Aorta (tissue), 5 donors: ENCODE measurements around the gene COL6A5. TPM values are rescaled to one million over a fixed set of nuclear protein-coding genes. Genes with fewer than 3 reads are reported as not detected.

Source experiments
- ATAC-seq: fragments of 200-7000 bp; cut with Tn5 transposase; one replicate; pipeline ENCODE4 v1.9.1; 2022; ENCODE audit warnings: moderate library complexity; ENCODE audit not compliant: low FRiP score
- DNase-seq, 2 donors: peaks; one replicate each; pipeline ENCODE4 v3.0.0-alpha.2; 2020
- H3K27ac ChIP-seq, 2 donors: one replicate each; pipeline ENCODE4 v1.5.1; 2013; ENCODE audit warnings: low read length in 2 of 2, mild to moderate bottlenecking in 2 of 2, moderate library complexity in 2 of 2, control low read depth in 1 of 2, inconsistent platforms in 1 of 2, low read depth in 1 of 2
- H3K27me3 ChIP-seq, 2 donors: one replicate each; pipeline ENCODE4 v1.6.1; 2013; ENCODE audit warnings: control low read depth in 1 of 2, low read length in 1 of 2, mild to moderate bottlenecking in 1 of 2, moderate library complexity in 1 of 2; ENCODE audit not compliant: insufficient read depth in 2 of 2, control insufficient read depth in 1 of 2
- H3K36me3 ChIP-seq, 2 donors: one replicate each; pipeline ENCODE4 v1.6.1; 2013; ENCODE audit warnings: control low read depth in 1 of 2, low read length in 1 of 2, mild to moderate bottlenecking in 1 of 2; ENCODE audit not compliant: insufficient read depth in 2 of 2, control insufficient read depth in 1 of 2
- H3K4me1 ChIP-seq, 2 donors: one replicate each; pipeline ENCODE4 v1.6.1; 2013; ENCODE audit warnings: low read length in 2 of 2, control low read depth in 1 of 2, mild to moderate bottlenecking in 1 of 2, moderate library complexity in 1 of 2; ENCODE audit not compliant: insufficient read depth in 2 of 2, control insufficient read depth in 1 of 2
- H3K4me3 ChIP-seq, 2 donors: one replicate each; pipeline ENCODE4 v1.5.1; 2013; ENCODE audit warnings: low read length in 2 of 2, control low read depth in 1 of 2, mild to moderate bottlenecking in 1 of 2
- H3K9me3 ChIP-seq: one replicate; pipeline ENCODE4 v1.6.1; 2013; ENCODE audit warnings: mild to moderate bottlenecking, low read length; ENCODE audit not compliant: control insufficient read depth
- WGBS, 2 donors: extraction: QIAGEN DNeasy Blood & Tissue Kit; methylation state at CpG; one replicate each; pipeline ENCODE4 v1.1.7; 2013; 5-methylcytosine and 5-hydroxymethylcytosine counted together
- intact Hi-C, 2 donors: fragments of 100-400 bp; cut with DNase I; formaldehyde crosslinking; loops; one replicate each; pipeline versions ENCODE4 v1.14.2 to v1.15.0; 2022
- polyA plus RNA-seq, 2 donors: library from polyadenylated mRNA; stranded (reverse); fragments of 200-250 nt; gene quantifications; one replicate each; pipeline ENCODE4 v1.2.3, GENCODE V29; 2013
- total RNA-seq, 2 donors: library from RNA; stranded (reverse); fragmentation: NEBNext Ultra II Directional; extraction: Animal tissue kit (Norgen Biotek cat#: 25700); gene quantifications; one replicate each; pipeline ENCODE4 v1.2.1, GENCODE V29; 2021
- donor health status: healthy with polysubstance abuse.
- donor health status: Bipolar disorder and iron deficiency.
- donor health status: DM: no; HTN: no; CAD: no.
- donor health status: DM: no; HTN: no; CAD: no.
- donor health status: DM: yes; HTN: yes; CAD: no.

Gene COL6A5
- total and polyA plus RNA-seq, 4 donors, result not detected

DNA sequence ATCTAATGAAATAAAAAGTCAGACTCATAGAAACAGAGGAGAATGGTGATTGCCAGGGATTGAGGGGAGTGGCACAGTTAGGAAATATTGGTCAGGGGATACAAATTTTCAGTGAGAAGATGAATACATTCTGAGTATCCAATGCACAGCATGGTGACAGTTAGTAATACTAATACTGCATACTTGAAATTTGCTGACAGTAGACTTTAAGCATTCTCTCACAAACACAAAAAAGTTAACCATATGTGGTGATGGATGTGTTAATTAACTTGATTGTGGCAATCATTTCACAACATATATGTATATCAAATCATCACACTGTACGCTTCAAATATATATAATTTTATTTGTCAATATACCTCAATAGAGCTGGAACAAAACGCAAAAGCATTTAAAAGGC, 162.3 kb downstream of the COL6A5 start:
- H3K27ac ChIP-seq, result no peak overlapping the region
- intact Hi-C loops, result no loop called here
- no peaks in the 10 kb centered on the region for H3K4me1 ChIP-seq
- DNase-seq (no peak), ATAC-seq (no peak)
- 94% methylated on average over 2 of the region's 2 CpGs for WGBS, 2 donors
- no peaks in the 10 kb centered on the region for H3K27me3 ChIP-seq
- no peaks in the 10 kb centered on the region for H3K36me3 ChIP-seq
- no peak overlapping the region for H3K4me3 ChIP-seq
- H3K9me3 ChIP-seq, result no peaks in the 10 kb centered on the region

DNA sequence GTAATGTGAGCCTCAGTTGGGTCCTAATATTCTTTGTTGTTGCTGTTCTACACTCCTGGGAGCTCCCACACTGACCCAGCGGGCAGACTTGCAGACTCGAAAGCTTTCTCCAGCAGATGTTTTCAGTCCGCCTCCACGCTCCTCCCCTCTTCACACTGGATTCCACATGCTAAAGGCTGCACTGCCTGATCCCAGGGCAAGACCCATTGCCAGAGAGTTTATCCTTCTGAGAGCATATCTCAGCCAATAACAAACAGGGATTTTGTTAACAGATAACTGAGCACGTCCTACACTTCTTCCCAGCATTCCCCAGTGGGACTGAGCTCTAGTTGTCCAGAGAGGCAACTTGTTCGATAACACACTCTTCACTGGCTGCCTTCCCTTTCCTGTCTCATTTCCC, 163.5 kb downstream of the COL6A5 start:
- Histone ChIP-seq H3K4me1 (no peaks in the 10 kb centered on the region), H3K27ac (no peak overlapping the region), H3K36me3 (no peaks in the 10 kb centered on the region), H3K4me3 (no peak overlapping the region), H3K27me3 (no peaks in the 10 kb centered on the region), H3K9me3 (no peaks in the 10 kb centered on the region)
- 18 to 29% methylated on average over 6 of the region's 6 CpGs for WGBS, 2 donors
- no peak for DNase-seq
- intact Hi-C loops, result no loop called here
- ATAC-seq, result peak; percentile 57

DNA sequence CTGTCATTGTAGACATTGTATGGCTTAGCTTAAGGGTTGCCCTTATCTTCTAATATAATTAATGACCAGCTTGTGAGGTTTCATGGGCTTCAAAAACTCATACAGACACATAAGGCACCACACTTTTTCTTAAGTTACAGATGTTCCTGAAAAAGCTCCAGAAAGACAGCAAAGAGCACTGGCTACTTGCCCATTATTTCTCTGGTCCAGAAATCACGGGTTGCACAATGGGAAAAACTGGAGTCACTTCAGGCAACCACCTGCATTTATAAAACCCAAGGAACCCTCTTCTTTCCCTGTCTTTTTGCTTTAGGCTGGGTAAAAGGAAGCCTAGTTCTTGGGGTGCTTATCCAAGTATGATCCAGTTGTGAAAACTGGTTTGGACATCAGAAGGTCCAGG, 169.2 kb downstream of the COL6A5 start:
- intact Hi-C loops, result no loop called here
- H3K4me1 ChIP-seq, result no peaks in the 10 kb centered on the region
- H3K4me3 ChIP-seq, result no peak overlapping the region
- no peaks in the 10 kb centered on the region for H3K36me3 ChIP-seq
- no peak overlapping the region for H3K27ac ChIP-seq
- DNase-seq (no peak), ATAC-seq (no peak)
- WGBS, 2 donors, result 41 to 43% methylated on average over 1 of the region's 1 CpG
- peaks cover 1% of the 10 kb centered on the region for H3K9me3 ChIP-seq
- no peaks in the 10 kb centered on the region for H3K27me3 ChIP-seq

DNA sequence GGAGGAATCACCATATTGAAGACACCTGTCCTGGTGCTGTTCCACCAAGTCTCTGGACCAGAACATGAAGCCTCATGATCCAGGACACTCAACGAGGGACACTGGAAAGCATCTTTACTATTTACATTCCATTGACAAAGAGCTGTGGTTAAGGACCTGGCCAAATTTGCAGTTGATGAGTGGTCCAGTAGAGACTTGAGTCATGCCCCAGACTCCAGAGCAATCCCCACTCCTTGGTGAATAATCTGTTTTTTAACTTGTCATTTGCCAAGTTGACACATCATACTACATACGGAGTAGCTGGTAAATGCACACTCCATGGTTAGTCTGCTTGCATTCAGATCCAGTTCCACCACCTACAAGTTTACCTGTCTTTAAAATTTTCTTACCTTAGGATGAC, 170.3 kb downstream of the COL6A5 start:
- Histone ChIP-seq H3K36me3 (no peaks in the 10 kb centered on the region), H3K4me1 (no peaks in the 10 kb centered on the region), H3K4me3 (no peak overlapping the region), H3K27ac (no peak overlapping the region), H3K9me3 (peaks cover 1% of the 10 kb centered on the region), H3K27me3 (no peaks in the 10 kb centered on the region)
- 84 to 87% methylated on average over 2 of the region's 2 CpGs for WGBS, 2 donors
- DNase-seq, result no peak
- no peak for ATAC-seq
- intact Hi-C loops, result no loop called here

GRCh38 chr3:130516645-130517512, 171.4 kb downstream of the COL6A5 start, which contains the start of gene COL6A6:
Gene COL6A6 (plus strand): TSS chr3:130517177. CDS start chr3:130560365, 43,188 bp downstream.
- no peak within 1 kb of the TSS for H3K27ac ChIP-seq
- H3K9me3 ChIP-seq, result peaks cover 1% of the 10 kb centered on the region
- intact Hi-C loops, result no loop called here
- H3K4me3 ChIP-seq, result peak within 1 kb of the TSS in 1 of 2 donors; percentile 11
- ATAC-seq (peak; percentile 35), DNase-seq (no peak)
- WGBS, 2 donors, result 0 to 2% methylated on average over 57 to 58 of the region's 58 CpGs
- H3K27me3 ChIP-seq, result no peaks in the 10 kb centered on the region
- H3K36me3 ChIP-seq, result no peaks in the 10 kb centered on the region
- H3K4me1 ChIP-seq, result no peaks in the 10 kb centered on the region

- Histone ChIP-seq H3K27me3 (no peaks in the 10 kb centered on the region), H3K4me1 (no peaks in the 10 kb centered on the region), H3K27ac (no peak overlapping the region), H3K4me3 (no peak overlapping the region), H3K9me3 (peaks cover 1% of the 10 kb centered on the region), H3K36me3 (no peaks in the 10 kb centered on the region)
- DNase-seq (no peak), ATAC-seq (peak; percentile 39)
- intact Hi-C loops, result no loop called here
- WGBS, 2 donors, result 10 to 11% methylated on average over 11 of the region's 11 CpGs
Measured at GRCh38 chr3:130517602-130518001, 172.1 kb downstream of the COL6A5 start.

GRCh38 chr3:130519754-130520153, 174.3 kb downstream of the COL6A5 start:
- Histone ChIP-seq H3K36me3 (no peaks in the 10 kb centered on the region), H3K4me1 (no peaks in the 10 kb centered on the region), H3K27ac (no peak overlapping the region), H3K4me3 (no peak overlapping the region), H3K27me3 (no peaks in the 10 kb centered on the region), H3K9me3 (no peaks in the 10 kb centered on the region)
- 85% methylated on average over 4 of the region's 4 CpGs for WGBS, 2 donors
- intact Hi-C loops, result no loop called here
- no peak for ATAC-seq
- no peak for DNase-seq

GRCh38 chr3:130522399-130522798, 176.9 kb downstream of the COL6A5 start:
- DNase-seq, result no peak
- intact Hi-C loops, result no loop called here

GRCh38 chr3:130527426-130527825, 182.0 kb downstream of the COL6A5 start:
- intact Hi-C loops, result no loop called here
- H3K36me3 ChIP-seq, result no peaks in the 10 kb centered on the region
- WGBS, 2 donors, result 90 to 92% methylated on average over 1 of the region's 1 CpG

More at GRCh38 chr3:130522399-130522798, 176.9 kb downstream of the COL6A5 start:
- no peaks in the 10 kb centered on the region for H3K9me3 ChIP-seq
- H3K4me3 ChIP-seq, result no peak overlapping the region
- H3K27me3 ChIP-seq, result no peaks in the 10 kb centered on the region
- no peak overlapping the region for H3K27ac ChIP-seq
- no peak for ATAC-seq
- 92 to 94% methylated on average over 2 of the region's 2 CpGs for WGBS, 2 donors
- H3K4me1 ChIP-seq, result no peaks in the 10 kb centered on the region
- H3K36me3 ChIP-seq, result no peaks in the 10 kb centered on the region

More at GRCh38 chr3:130527426-130527825, 182.0 kb downstream of the COL6A5 start:
- Histone ChIP-seq H3K4me3 (no peak overlapping the region), H3K9me3 (no peaks in the 10 kb centered on the region), H3K27ac (no peak overlapping the region), H3K27me3 (no peaks in the 10 kb centered on the region), H3K4me1 (no peaks in the 10 kb centered on the region)
- DNase-seq (no peak), ATAC-seq (no peak)
